CD4-positive, alpha-beta T cell treated with Interleukin-6 for 4 hours (primary cell): ENCODE measurements around the gene BABAM2.
"Not testable (repeated sequence)": the region's sequence is repeated elsewhere in the genome, so short reads cannot be mapped to it uniquely, and the experiment has no call there.

Experiments
- DNase-seq: peaks from one replicate; pipeline ENCODE4 v3.0.0-alpha.2; 2020; ENCODE audit warnings: mixed read lengths

BABAM2 gene

DNA sequence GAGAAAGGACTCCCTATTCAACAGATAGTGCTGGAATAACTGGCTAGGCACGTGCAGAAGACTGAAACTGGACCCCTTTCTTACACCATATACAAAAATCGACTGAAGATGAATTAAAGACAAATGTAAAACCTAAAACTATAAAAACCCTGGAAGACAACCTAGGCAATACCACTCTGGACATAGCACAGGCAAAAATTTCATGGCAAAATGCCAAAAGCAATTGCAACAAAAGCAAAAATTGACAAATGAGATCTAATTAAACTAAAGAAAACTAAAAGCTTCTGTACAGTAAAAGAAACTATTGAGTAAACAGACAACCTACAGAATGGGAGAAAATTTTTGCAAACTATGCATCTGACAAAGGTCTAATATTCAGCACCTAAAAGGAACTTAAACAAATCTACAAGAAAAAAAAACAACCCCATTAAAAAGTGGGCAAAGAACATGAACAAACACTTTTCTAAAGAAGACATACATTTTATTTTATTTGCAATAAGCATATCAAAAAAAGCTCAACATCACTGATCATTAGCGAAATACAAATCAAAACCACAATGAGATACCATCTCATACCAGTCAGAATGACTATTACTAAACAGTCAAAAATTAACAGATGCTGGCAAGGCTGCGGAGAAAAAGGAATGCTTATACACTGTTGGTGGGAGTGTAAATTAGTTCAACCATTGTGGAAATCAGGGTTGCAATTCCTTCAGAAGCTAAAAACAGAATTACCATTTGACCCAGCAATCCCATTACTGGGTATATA, 8.5 kb upstream of the BABAM2 start:
- DNase-seq: not testable (repeated sequence)

DNA sequence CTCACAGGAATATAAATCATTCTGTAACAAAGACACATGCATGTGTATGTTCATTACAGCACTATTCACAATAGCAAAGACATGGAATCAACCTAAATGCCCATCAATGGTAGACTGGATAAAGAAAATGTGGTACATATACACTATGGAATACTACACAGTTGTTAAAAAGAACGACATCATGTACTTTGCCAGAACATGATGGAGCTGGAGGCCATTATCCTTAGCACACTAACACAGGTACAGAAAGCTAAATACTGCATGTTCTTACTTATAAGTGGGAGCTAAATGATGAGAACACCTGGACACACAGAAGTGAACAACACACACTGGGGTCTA, 8.0 kb upstream of the BABAM2 start:
- DNase-seq: not testable (repeated sequence)

DNA sequence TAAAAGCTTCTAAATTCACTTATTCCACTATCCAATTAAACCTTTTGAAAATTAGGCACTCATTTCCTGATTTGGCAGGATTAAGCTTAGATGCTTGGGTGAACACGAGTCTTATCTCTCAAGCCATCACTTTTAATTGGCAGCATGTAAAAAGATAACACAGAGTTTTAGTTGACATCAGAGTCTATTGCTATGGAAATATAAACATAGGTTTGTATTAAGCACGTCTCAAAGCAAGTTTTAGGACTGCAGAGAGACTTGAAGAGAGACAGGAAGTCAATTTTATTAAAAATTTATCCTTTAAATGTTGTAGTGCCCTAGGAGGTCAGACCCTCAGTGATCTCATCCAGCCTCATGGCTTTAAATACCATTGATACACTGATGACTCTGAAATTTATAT, 5.9 kb upstream of the BABAM2 start:
- DNase-seq: no peak

DNA sequence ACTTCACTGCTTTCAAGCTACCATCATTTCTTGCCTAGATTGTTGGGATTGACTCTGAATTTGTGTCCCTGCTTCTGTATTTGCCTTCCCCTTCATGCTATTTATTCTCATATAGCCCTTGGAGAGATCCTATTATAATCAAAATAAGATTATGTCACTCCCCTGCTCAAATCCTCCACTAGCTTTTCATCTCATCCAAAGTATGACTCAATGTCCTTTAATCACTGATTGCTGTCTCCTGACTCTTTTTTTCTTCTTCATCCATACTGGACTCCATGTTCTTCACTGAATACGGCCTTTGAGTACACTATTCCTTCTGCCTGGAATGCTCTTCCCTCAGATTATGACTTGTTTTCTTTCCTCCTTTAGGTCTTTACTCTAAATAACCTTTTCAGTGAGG, 5.3 kb upstream of the BABAM2 start:
- DNase-seq: no peak

DNA sequence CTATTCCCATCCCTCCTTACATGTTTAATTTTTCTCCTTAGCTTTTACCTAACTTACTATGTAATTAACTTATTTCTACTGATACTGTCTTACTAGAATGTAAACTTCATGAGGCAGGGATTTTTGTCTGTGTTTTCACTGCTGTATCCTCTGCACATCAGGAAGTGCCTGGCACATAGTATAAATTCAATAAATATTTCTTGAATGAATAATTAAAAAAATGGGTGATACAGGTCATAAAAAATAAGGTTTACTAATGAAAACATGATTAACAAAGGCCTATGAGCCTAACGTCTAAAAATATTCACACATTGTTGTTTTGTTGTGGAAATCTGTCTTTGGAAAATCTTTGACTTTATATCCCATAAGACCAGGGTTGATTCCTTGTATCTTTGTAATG, 4.9 kb upstream of the BABAM2 start:
- no peak for DNase-seq

DNA sequence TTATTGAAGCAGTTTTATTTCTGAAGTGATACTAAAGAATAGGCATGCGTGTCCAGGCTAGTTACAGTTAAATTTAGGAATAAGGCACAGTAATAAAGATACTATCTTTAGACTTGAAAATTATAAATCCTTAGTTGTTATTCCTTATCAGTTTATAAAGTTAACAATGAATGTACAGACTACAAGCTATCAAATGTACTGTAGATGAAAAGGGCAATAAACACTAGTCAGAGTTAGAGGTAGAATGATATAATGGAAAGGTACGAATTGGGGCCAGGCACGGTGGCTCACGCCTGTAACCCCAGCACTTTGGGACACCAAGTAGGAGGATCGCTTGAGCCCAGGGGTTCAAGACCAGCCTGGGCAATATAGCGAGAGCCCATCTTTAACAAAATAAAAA, 4.2 kb upstream of the BABAM2 start:
- no peak for DNase-seq

DNA sequence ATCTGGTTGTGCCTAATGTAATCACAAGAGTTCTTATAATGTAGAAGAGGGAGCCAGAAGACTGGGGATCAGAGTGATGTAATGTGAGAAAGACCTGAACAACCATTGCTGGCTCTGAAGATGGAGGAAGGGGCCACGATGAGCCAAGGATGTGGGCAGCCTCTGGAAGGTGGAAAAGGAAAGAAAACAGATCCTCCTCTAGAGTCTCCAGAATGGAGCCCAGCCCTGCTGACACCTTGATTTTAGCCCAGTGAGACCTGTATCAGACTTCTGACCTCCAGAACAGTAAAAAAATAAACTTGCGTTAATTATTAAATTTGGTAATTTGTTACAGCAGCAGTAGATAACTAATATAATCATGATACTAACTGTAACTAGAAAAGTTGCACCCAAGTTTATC, 3.4 kb upstream of the BABAM2 start:
- DNase-seq: no peak

DNA sequence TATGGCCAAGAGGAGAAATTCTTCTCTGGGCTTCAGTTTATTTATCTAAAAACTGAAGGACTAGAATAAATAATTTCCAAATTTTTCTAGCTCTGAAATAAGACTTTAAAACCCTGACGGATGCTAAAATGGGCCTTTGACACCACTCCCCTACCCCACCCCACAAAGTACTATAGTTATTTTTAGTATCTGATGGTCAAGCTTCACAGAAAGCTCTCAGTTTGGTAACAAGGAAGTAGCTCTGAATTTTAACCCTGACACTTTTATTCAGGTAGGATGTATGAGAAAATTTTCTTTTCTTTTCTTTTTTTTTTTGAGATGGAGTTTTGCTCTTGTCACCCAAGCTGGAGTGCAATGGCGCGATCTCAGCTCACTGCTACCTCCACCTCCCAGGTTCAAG, 2.7 kb upstream of the BABAM2 start:
- no peak for DNase-seq

DNA sequence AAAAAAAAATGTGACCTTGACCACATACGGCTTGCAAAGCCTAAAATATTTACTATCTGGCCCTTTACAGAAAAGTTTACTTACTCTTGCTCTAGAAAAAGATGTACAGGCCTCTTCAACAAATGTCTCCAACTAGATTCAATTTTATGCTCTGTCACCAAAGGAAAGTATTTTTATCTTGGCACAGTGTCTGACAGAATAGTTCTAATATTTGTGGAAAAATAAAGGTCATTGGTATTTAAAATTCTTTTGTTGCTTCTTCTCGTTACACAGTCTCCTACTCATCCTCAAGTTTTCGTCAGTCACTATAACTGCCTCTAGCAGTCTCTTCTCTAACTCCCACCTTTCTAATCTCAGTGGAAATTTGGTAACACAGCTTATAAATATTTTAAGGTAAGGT, 1.7 kb upstream of the BABAM2 start:
- no peak for DNase-seq

DNA sequence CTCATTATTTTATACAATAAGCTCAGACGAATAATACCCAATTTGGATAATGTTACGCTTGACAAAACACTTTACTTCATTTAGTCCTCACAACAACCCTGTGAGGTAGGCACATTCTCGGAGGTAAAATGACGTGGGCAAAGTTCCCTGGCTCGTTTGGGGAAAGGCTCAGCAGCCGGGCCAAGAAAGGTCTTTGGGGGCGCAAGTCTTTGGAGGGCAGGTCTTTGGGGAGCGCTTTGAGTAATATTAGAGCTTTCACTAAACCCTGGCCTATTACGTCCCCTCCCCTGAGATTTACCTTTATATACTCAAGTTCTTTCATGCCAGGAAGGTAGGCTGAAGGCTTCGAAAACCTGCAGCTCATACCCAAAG, 769 bp upstream of the BABAM2 start:
- no peak for DNase-seq

DNA sequence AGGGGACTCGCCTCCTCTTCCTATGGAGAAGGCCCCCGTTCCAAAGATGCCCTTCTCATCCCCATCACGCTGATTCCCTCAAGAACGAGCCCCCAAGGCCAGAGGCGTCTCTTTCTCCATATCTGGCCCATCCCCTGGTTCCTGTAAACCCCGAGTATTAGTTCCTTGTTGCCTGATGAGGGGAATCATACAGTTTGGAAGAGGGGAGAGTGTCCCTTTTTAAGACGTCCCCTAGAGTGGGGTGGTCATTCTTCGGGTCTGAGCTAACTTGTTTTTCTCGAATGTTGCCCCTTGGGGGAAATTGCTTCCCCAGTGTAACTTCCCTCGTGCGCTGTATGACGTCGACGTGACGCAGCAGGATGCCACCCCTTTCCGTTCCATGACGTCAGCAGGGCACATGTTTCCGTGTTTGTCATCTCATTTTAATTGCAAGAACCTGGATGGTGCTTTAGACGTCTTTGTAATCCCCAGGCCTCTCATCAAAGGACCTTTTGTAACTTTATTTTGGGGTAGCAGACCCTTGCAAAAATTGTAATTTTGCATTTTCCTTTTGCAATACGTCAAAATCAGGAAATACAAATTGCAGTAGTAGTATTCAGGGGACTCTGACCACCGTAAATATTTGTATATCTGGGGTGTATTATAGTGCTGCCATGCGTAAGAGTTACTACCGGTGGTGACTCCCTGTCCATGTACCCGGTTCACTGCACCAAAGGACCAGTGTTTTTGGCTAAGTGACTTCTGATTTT, 569 bp downstream of the BABAM2 start:
- DNase-seq: peak; percentile 79

DNA sequence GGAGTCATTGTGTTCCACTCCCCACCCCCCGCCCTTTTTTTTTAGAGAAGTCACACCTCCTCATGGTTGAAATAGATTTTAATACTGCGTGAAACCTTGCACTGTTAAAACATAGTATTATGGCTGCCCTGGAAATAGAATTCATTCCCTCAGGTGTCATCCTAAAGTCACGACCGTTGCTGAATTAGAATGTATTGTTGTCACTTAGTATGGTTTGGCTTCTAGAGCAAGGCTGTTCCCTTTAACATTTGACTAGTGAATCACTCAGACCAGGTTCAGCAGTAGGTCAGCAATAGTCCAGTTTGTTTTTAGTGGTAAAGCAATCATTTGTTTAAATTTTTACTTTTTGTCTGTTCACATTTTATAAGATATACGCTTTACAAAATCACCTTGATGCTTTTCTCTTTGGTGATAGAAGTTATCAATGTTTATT, 1.2 kb downstream of the BABAM2 start:
- no peak for DNase-seq

DNA sequence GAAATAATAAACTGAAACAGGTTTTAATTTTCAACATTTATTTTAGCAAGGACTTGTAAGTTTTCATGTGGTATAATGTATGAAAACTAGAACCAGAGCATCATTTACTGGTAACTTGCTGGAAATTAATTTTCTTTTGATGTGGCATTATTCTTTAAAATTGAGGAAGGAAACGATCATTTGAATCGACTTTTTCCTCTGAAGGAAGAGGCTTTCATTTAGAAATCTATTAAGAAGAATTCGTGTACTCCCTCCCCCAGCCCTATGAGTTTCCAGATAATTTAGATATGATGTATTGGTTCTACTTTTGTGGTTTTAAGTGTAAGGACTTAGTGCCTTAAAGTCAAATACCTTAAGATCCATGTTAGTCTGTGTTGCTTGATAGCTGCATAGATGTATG, 2.5 kb downstream of the BABAM2 start:
- DNase-seq: no peak

DNA sequence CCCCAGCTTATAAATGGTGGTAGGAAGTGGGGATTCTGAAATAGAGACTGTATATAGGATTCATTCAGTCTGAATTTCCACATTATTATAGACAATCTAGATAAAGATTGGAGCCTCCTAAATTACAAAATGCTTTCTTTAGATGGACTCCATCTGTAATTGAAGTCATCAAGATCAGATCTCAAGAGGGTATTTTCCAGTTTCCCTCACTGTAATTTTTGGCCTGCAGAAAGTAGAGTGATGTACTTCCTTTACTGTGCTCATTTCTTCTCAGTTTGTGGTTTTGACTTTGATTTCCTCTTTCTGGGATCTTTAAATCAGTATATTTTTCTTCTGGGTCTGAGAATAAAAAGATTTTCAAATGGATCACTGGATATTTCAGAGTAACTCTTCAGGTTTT, 7.2 kb downstream of the BABAM2 start:
- DNase-seq: no peak

DNA sequence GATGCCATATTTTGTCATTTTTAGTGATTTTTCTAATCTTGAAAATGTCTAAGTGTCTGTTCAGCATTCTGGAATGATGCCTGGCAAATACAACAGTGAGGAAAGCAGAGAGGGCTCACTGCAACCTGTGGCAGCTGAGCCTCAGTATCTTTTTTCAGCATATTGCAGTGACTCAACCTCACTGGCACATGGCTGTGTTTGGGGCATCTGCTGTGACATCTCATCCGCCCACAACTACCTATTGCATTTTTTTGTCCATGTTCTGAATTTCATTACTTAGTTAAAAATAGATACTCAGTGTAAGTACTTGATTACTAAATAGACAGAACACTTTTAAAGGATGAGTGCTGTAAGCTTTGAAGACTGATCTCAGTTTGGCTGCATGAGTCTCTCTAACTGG, 10.7 kb downstream of the BABAM2 start:
- no peak for DNase-seq

DNA sequence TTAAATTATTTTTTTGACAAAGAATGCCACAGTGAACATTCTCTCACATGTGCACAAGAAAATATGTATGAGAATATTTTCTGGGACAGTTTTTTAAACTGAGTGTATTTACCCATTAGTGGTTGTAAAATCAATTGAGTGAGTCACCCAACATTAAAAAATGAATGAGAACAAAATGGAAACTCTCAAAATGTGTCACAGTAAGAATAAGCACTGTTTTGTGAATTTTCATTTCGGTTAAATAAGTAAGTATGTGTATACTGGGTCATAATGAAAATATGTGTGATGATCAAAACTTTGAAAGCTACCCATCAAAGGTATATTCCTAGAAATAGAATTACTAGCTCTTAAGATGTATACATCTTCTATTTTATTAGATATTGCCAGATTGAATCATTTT, 11.6 kb downstream of the BABAM2 start:
- no peak for DNase-seq

DNA sequence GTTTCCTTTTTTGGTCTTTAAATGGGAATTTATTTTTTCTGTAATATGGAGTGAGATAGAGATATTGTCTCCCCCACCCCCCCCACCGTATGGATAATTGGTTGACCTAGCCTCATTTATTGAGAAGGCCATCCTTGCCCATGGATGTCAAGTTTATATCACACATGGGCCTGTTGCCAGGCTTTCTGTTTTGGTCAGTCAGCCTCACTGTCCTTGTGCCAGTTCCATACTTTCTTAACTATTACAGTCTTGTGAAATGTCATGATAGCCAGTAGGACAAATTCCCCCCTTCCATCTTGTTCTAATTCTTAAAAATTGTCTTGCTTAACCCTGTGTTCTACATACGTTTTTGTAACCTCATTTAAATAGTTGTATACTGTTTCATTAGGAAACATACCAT, 12.5 kb downstream of the BABAM2 start:
- no peak for DNase-seq

DNA sequence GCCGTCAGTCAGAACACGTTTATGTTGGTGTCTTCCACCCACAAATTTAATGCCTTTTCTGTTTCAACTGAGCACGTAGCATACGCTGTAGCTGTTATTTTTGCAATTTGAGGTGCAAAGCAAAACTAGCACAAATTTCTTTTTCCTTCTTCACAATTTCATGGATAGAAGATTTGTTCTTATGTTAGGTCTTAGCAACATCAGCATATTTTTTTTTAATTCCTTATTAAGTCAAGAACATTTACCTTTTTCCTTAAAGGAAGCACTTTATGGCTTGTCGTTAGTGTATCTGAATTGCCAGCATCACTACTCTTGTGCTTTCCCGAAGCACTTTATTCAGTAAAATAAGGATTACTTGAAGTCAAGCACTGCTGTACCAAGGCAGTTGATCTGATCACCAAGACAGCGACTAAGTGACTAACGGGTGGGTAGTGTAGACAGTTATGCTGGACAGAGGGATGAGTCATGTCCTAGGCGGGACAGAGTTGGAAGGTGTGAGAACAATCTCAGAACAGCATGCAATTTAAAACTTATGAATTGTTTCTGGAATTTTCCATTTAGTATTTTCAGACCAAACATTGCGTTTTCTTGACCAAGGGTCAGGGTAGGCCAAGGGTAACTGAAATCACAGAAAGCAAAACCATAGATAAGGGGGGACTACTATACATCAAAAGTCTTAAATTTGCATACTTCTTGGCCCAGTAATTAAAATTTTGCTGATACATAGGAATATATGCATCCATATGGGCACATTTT, 13.3 kb downstream of the BABAM2 start:
- no peak for DNase-seq

DNA sequence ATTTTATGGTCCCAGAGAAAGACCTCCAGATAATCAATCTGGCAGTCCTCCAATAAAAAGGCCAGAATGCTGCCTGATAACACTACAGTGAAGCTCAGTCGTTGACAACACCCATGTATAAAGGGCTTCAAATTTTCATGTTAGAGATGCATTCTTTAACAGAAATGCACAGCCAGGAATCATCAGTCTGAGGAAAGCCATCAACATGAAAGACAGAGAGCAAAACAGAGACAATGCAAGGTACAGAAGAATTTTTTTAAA, 13.8 kb downstream of the BABAM2 start:
- DNase-seq: no peak

DNA sequence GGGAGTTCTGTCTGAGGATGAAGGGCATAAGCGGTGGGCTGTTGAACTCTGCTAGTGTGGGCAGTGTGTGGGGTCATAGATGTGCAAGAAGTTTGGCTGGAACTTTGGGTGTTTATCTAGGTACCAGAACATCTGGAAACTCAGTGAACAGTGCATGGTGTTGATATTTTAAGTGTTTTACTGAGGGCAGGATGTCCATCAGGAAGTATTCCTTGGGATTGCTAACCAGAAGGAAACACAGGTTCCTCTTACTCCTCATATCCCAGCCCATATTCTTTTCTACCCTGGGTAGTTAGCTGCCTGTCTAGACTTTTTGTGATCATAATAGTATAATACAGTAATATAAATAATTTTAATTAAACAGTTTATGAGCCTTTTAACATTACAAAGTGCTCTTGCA, 15.5 kb downstream of the BABAM2 start:
- DNase-seq: no peak

DNA sequence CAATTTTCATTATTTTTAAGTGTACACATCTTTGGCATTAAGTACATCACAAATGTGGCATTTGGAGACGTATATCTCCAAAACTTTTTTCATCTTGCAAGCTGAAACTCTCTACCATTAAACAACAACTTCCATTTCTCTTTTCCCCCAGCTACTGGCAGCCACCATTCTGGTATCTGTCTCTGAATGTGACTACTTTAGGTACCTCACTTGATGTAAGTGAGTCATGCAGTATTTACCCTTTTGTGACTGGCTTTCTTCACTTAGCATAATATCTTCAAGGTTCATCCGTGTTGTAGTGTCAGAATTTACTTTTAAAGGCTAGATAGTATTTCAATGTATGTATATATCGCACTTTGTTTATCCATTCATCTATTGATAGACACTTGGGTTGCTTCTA, 17.0 kb downstream of the BABAM2 start:
- DNase-seq: no peak

DNA sequence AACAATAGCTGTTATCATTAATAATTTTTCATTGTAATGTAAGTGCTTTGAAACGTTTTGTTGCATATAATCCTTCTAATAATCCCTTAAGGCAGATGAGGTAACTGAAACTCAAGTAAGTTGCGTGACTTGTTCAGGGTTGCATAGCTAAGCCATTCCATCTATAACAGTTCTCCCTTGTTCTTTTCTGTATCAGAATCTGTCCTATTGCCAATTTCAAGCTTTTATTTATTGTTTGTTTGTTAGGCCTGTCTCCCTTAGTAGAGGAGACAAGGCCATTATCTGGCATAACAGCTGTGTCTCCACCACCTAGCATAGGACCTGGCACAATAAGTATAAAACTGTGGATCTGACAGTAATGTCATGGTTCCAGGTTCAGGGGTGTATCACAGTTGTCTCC, 19.4 kb downstream of the BABAM2 start:
- DNase-seq: no peak

DNA sequence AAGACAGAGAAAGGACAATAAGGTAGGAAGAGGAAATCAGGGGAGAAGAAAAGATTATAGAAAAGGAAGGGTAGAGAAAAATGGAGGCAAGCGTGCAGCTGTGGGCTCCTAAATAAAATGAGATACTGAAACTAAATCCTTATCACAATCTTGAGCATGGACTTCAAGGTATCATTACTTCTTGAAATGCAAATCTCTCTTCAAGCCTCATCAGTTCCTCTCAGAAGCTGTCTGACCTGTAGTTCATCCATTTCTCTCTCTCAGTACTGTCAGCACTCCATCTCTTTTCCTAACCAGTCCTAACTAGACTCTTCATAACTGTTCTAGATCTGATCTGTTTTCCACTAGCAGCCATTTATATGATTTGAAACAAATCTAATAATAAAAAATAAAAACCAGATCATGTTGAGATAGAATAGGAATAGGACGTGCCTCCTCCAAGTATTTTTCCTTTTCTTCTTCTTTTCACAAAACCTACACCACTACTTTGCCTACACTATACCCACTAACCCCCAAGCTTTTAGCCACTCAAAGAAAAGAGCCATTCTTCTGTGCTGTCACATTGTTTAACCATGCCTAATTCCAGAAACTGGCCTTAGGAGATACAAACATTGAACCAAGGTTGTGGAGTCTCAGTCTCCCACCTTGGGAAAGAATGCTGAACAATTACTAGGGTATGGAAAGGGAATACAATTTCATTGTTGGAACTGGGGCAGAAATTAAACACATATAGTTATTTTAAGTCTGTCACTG, 21.1 kb downstream of the BABAM2 start:
- DNase-seq: no peak

DNA sequence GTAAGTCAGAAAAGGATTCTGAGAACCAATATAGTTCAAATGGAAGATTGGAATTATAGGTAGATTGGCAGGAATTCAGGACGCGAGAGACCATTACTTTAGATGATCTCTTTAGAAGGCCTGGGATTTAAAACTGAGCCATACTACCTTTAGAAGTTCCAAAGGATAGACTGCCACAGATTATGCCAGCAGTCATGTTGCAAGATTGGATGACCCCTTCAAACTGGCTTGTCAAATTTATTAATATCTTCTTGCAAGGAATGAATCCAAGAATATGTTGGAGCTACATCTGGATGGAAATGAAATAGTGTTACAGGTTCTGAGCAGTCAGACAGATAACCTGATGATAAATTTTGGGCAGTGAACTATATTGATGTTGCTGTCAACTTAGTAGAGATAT, 22.0 kb downstream of the BABAM2 start:
- DNase-seq: no peak
